Forelimb muscle (tissue), 1 donor: Measurements from ENCODE around the gene TIGAR. TPM values are rescaled to one million over a fixed set of nuclear protein-coding genes. Genes with fewer than 3 reads are reported as not detected.

Experiments
- DNase-seq: peaks from one replicate; pipeline ENCODE4 v3.0.0-alpha.2; 2013; ENCODE audit warnings: low read depth
- polyA plus RNA-seq: library from polyadenylated mRNA; unstranded; fragments of 120-200 nt; gene quantifications from one replicate; pipeline ENCODE4 v1.2.1, GENCODE V29; 2013; ENCODE audit not compliant: insufficient read length

Gene TIGAR, protein sequence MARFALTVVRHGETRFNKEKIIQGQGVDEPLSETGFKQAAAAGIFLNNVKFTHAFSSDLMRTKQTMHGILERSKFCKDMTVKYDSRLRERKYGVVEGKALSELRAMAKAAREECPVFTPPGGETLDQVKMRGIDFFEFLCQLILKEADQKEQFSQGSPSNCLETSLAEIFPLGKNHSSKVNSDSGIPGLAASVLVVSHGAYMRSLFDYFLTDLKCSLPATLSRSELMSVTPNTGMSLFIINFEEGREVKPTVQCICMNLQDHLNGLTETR
- polyA plus RNA-seq, result 5.2 TPM

DNA sequence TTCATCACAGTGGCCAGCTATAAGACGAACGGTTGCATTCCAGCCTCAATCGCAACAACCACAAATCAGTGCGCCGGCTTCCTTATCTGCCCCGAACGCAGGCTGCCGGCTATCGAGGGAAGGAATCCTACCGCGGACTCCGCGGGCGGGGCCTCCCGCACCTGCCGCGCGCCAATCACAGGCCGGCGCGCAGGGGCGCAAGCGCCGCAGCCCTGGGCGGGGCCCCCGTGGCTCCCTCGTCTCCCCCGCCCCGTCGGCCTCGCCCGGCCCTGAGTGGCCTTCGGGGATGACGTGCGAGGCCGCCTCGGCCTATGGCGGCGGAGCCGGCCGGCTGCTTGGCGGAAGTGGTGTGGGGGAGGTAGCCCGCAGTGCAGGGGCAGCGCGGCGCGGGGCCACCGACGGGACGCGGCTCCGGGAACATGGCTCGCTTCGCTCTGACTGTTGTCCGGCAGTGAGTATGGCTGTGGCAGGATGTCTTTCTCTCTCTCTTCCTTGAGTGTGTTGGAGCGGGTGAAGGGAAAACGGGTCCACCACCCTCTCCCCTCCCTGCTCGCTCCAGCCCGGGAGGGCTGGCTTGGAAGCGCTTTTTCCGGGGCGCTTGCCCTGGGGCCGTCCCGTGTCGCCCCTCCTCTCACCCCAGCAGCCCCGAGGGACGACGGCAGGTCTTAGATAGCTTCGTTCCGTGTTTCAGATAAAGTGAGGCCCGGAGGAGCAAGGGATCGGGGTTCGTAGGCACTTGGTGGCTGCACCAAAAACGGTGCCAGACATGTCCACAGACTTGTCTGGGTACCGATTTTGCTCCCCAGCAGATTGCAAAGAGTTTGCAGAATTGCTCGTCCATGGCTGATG lies at the start of gene TIGAR:
TSS of gene TIGAR (plus strand) at position 361 of the 849 bp plus-strand sequence. CDS start at position 420, 59 bp downstream.
- DNase-seq, result peak; percentile 85

GRCh38 chr12:4271717-4272423 lies 49.1 kb upstream of the TIGAR start:
- DNase-seq, result peak; percentile 75

DNA sequence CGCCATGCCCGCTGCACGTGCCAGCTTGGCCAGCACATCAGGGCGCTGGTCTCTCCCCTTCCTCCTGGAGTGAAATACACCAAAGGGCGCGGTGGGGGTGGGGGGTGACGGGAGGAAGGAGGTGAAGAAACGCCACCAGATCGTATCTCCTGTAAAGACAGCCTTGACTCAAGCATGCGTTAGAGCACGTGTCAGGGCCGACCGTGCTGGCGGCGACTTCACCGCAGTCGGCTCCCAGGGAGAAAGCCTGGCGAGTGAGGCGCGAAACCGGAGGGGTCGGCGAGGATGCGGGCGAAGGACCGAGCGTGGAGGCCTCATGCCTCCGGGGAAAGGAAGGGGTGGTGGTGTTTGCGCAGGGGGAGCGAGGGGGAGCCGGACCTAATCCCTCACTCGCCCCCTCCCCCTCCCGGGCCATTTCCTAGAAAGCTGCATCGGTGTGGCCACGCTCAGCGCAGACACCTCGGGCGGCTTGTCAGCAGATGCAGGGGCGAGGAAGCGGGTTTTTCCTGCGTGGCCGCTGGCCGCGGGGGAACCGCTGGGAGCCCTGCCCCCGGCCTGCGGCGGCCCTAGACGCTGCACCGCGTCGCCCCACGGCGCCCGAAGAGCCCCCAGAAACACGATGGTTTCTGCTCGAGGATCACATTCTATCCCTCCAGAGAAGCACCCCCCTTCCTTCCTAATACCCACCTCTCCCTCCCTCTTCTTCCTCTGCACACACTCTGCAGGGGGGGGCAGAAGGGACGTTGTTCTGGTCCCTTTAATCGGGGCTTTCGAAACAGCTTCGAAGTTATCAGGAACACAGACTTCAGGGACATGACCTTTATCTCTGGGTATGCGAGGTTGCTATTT lies 48.4 kb upstream of the TIGAR start:
- DNase-seq, result no peak

DNA sequence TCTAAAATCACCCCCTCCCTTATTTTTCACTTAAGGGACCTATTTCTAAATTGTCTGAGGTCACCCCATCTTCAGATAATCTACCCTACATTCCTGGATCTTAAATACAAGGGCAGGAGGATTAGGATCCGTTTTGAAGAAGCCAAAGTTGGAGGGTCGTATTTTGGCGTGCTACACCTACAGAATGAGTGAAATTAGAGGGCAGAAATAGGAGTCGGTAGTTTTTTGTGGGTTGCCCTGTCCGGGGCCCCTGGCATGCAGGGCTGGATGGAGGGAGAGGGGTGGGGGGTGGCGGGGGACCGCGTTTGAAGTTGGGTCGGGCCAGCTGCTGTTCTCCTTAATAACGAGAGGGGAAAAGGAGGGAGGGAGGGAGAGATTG lies 47.8 kb upstream of the TIGAR start:
- no peak for DNase-seq

- peak; percentile 95 for DNase-seq
Observed at GRCh38 chr12:4273652-4274395, 47.2 kb upstream of the TIGAR start, which contains the start of gene CCND2. TSS of gene CCND2 (plus strand) at chr12:4273762. CDS start at chr12:4274041, 279 bp downstream.

GRCh38 chr12:4274396-4275015 lies 46.5 kb upstream of the TIGAR start:
- no peak for DNase-seq

- no peak for DNase-seq
Observed at GRCh38 chr12:4275016-4275869, 45.8 kb upstream of the TIGAR start.

- no peak for DNase-seq
Observed at GRCh38 chr12:4275870-4276301, 45.1 kb upstream of the TIGAR start.

- peak; percentile 91 for DNase-seq
Observed at GRCh38 chr12:4276524-4277204, 44.3 kb upstream of the TIGAR start.

- DNase-seq, result no peak
Observed at GRCh38 chr12:4277205-4277543, 43.8 kb upstream of the TIGAR start.

DNA sequence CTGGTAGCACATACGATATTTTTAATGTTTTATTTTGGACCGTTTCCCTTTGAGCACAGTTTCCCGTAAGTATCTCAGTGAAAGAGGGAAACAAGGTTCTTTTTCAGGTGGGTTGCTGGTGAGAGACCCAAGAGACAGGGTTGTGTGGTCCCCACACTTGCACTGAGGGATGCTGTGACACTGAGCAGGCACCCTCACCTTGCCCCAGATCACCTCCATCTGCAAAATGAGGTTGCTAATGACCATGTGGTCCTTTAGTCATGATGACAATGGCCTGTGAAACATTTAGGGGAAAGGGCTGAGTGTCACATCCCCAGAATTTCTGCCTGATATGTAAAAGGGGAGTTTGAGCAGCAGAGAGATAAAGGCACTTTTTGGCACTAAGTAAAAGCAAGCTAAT lies 43.2 kb upstream of the TIGAR start:
- no peak for DNase-seq

DNA sequence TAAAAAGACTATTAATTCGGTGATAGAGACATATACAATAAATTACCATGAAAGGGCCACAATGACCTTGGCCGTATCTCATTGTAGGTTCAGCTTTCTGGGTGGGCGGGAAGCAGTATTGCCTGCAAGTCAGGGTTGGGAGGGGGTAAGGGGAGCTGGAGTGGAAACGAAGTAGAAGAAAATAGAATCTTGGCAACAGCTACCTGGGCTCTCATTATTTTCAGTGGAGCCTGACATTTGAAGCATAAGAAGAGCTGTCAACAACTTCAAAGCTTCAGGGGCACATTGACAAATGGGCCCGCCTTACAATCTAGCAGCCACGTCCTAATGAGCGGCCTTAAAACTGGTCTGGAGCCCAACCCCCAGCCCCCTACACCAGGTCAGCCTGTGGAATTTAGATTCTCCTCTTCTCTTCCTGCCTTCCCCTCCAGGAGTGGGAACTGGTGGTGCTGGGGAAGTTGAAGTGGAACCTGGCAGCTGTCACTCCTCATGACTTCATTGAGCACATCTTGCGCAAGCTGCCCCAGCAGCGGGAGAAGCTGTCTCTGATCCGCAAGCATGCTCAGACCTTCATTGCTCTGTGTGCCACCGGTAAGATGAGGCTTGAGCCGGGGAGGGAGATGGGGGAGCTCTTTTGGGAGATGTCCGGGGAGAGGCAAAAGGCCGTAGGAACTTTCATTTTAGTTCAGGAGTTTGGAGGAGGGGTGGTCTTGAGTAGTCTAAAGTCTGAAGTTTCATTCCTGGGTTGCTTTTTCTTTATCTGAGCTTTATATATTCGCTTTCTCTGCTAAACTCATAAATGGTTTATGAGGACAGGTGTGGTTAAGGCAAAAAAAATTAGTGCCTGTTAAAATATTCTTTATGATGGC lies 42.5 kb upstream of the TIGAR start:
- DNase-seq, result no peak

DNA sequence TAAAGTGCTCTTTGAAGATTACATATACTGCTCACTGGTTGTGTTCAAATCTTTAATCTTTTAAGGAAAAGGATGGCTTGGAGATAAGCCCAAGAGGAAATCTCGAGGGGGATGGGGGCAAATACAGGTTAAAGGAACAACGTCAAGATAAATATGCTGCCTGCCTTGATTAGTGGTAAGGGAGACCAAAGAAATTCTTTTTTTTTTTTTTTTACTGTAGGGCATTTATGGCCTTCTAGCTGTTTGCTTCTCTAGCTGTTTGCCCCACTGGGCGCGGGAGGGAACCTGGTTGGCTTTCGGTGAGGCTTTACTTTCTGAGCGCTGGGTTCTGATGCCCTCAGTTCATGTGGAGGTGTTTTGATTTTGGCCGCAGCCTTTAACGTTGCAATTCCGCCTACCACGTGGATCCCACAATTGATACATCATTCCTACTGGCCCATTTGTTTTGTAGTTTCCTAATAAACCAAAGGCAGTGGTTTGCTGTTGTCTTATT lies 41.8 kb upstream of the TIGAR start:
- no peak for DNase-seq

DNA sequence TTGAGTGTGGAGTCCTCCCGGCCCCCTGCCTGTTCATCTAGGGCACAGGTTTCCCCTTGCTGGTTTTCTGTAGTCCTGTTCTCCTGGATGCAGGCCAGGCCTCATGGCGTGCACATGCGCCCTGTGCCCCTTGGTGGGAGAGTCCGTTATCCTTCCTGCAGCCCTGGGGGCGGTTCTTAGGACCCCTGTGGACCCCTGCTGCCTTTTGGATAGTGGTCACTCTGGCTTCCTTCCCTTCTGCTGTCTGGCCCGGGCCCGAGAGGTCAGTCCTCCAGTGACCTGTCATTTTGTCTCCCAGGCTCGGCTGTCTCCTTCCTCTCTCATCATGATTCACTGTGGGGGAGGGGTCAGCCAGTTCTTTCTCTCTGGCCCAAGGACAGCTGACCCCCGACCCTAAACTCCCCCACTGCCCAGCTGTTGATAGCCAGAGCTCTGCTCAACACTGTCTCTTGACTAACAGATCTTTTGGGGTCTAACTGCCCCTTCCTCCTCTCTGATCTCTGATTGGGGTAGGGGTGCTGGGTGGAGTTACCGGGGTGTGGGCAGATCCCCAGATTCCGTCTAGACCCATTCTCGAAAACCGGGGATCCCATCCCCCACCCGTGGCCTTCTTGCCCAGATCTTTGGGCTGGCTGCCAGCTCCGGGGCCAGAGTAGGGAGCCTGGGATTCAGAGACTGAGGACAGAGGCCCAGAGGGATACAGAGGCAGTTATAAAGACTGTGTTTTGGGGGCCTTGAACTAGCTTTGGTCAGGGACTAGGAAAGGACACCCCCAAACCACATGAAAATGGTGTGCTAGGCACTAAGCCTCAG lies 40.5 kb upstream of the TIGAR start:
- no peak for DNase-seq

GRCh38 chr12:4281173-4281654 lies 39.8 kb upstream of the TIGAR start:
- no peak for DNase-seq

GRCh38 chr12:4282103-4282891 lies 38.7 kb upstream of the TIGAR start:
- no peak for DNase-seq
